ENCODE data around the gene GSKIP.

The GSKIP gene

GRCh38 chr14:96383445-96383844, 20.1 kb downstream of the GSKIP start:
- DNase-seq: no peak

GRCh38 chr14:96384053-96384452, 20.7 kb downstream of the GSKIP start:
- no peak for DNase-seq

- no peak for DNase-seq
Observed at GRCh38 chr14:96384740-96385139, 21.4 kb downstream of the GSKIP start.

- DNase-seq: no peak
Observed at GRCh38 chr14:96385385-96385784, 22.1 kb downstream of the GSKIP start.

GRCh38 chr14:96390965-96391292, 27.6 kb downstream of the GSKIP start:
- DNase-seq: no peak

GRCh38 chr14:96391293-96392118, 28.2 kb downstream of the GSKIP start:
- DNase-seq: peak; percentile 99

- no peak for DNase-seq
Observed at GRCh38 chr14:96393071-96393691, 29.9 kb downstream of the GSKIP start.

- no peak for DNase-seq
Observed at GRCh38 chr14:96394047-96394815, 30.9 kb downstream of the GSKIP start.

- no peak for DNase-seq
Observed at GRCh38 chr14:96398432-96398831, 35.1 kb downstream of the GSKIP start.

GRCh38 chr14:96398921-96399320, 35.6 kb downstream of the GSKIP start:
- DNase-seq: no peak

GRCh38 chr14:96399405-96399804, 36.1 kb downstream of the GSKIP start:
- DNase-seq: no peak

GRCh38 chr14:96400495-96400894, 37.2 kb downstream of the GSKIP start:
- DNase-seq: no peak

- DNase-seq: no peak
Observed at GRCh38 chr14:96403409-96403808, 40.1 kb downstream of the GSKIP start.

GRCh38 chr14:96405677-96406076, 42.4 kb downstream of the GSKIP start:
- DNase-seq: no peak

- DNase-seq: no peak
Observed at GRCh38 chr14:96407935-96408570, 44.7 kb downstream of the GSKIP start.

- DNase-seq: no peak
Observed at GRCh38 chr14:96408608-96409007, 45.3 kb downstream of the GSKIP start.

- DNase-seq: no peak
Observed at GRCh38 chr14:96409701-96410100, 46.4 kb downstream of the GSKIP start.

- no peak for DNase-seq
Observed at GRCh38 chr14:96410119-96410518, 46.8 kb downstream of the GSKIP start.

GRCh38 chr14:96413526-96413925, 50.2 kb downstream of the GSKIP start:
- no peak for DNase-seq

- DNase-seq: no peak
Observed at GRCh38 chr14:96415559-96415958, 52.2 kb downstream of the GSKIP start.

- no peak for DNase-seq
Observed at GRCh38 chr14:96416292-96416691, 53.0 kb downstream of the GSKIP start.

GRCh38 chr14:96417254-96417653, 53.9 kb downstream of the GSKIP start:
- DNase-seq: no peak

- no peak for DNase-seq
Observed at GRCh38 chr14:96418075-96418474, 54.7 kb downstream of the GSKIP start.

Data from activated CD4-positive, alpha-beta T cell treated with anti-CD3 and anti-CD28 coated beads, Interleukin-10, Interleukin-2, amounts not matched to agents 100 ng/mL and 50 ng/mL, durations not matched to agents 16 hours and 8 hours (primary cell).